Measurements from ENCODE around the gene GAREM1.

GAREM1 gene

GRCh38 chr18:32470460-32470713 is 295 bp downstream of the GAREM1 start:
- TF ChIP-seq CTCF (conservative IDR thresholded peaks at IDR 0.05; ENCODE audit: low read depth, low read length): no peak
- peak overlapping the region; percentile 76 for H3K4me3 ChIP-seq (ENCODE audit: low read depth, low read length)
- DNase-seq (ENCODE audit: low read depth): no peak

GRCh38 chr18:32469691-32470459 is 807 bp downstream of the GAREM1 start:
- peak; percentile 42 for DNase-seq (ENCODE audit: low read depth)
- no peak for TF ChIP-seq CTCF (conservative IDR thresholded peaks at IDR 0.05; ENCODE audit: low read depth, low read length)
- H3K4me3 ChIP-seq (ENCODE audit: low read depth, low read length): peak overlapping the region; percentile 76

- peak overlapping the region; percentile 76 for H3K4me3 ChIP-seq (ENCODE audit: low read depth, low read length)
- peak; percentile 36 for DNase-seq (ENCODE audit: low read depth)
- peak; percentile 48 for TF ChIP-seq CTCF (conservative IDR thresholded peaks at IDR 0.05; ENCODE audit: low read depth, low read length)
Observed at GRCh38 chr18:32469190-32469651, 1.5 kb downstream of the GAREM1 start.

GRCh38 chr18:32468147-32468845 is 2.4 kb downstream of the GAREM1 start:
- peak overlapping the region; percentile 76 for H3K4me3 ChIP-seq (ENCODE audit: low read depth, low read length)
- no peak for TF ChIP-seq CTCF (conservative IDR thresholded peaks at IDR 0.05; ENCODE audit: low read depth, low read length)
- DNase-seq (ENCODE audit: low read depth): no peak

GRCh38 chr18:32461709-32462272 is 8.9 kb downstream of the GAREM1 start:
- no peak for TF ChIP-seq CTCF (conservative IDR thresholded peaks at IDR 0.05; ENCODE audit: low read depth, low read length)
- peak; percentile 69 for DNase-seq (ENCODE audit: low read depth)
- H3K4me3 ChIP-seq (ENCODE audit: low read depth, low read length): no peak overlapping the region

- DNase-seq (ENCODE audit: low read depth): no peak
- no peak overlapping the region for H3K4me3 ChIP-seq (ENCODE audit: low read depth, low read length)
- no peak for TF ChIP-seq CTCF (conservative IDR thresholded peaks at IDR 0.05; ENCODE audit: low read depth, low read length)
Observed at GRCh38 chr18:32460171-32460731, 10.4 kb downstream of the GAREM1 start.

All from choroid plexus epithelial cell (primary cell).